PC-9 (cell line): ENCODE results near the gene C5orf58. TPM values are rescaled to one million over a fixed set of nuclear protein-coding genes. Genes with fewer than 3 reads are reported as not detected.
A peak's percentile ranks its signal among the peaks of the same experiment; 100 is the strongest.

ENCODE experiments used
- BruUV-seq: library from RNA; stranded (reverse); fragments of 400-500 nt; replicated peaks from 2 replicates; lab custom pipeline; 2021; lab: Mats Ljungman, UMichigan
- CTCF ChIA-PET: fragments of 300-600 bp; sonication (Branson Sonifier 250); formaldehyde crosslinking; loops from one replicate; lab custom pipeline; 2022; ENCODE audit warnings: antibody characterized with exemption; lab: Charles Lee
- POLR2A ChIA-PET: fragments of 300-600 bp; sonication (Branson Sonifier 250); formaldehyde crosslinking; loops from one replicate; lab custom pipeline; 2022; ENCODE audit warnings: antibody characterized with exemption; ENCODE audit not compliant: unreplicated experiment; lab: Charles Lee
- DNase-seq, 2 experiments: peaks; one replicate each; pipeline versions ENCODE4 v3.0.0 to v3.0.0-alpha.2; 2015 to 2022; ENCODE audit warnings: mixed read lengths in 1 of 2
- H2AFZ ChIP-seq: fragments of 200-600 bp; sonication (generic); 2 replicates; pipeline ENCODE4 v1.8.1; 2017; ENCODE audit warnings: antibody characterized with exemption
- H3F3A ChIP-seq: fragments of 200-600 bp; sonication (generic); 2 replicates; pipeline ENCODE4 v1.8.1; 2017; ENCODE audit warnings: antibody characterized with exemption, mild to moderate bottlenecking, low read depth; ENCODE audit not compliant: insufficient read depth
- H3K27ac ChIP-seq: fragments of 200-600 bp; sonication (generic); 2 replicates; pipeline ENCODE4 v1.6.1; 2016; ENCODE audit warnings: mixed run types
- H3K27me3 ChIP-seq: fragments of 200-600 bp; sonication (generic); 2 replicates; pipeline ENCODE4 v1.6.1; 2016; ENCODE audit warnings: low read depth, mixed run types; ENCODE audit not compliant: insufficient read depth
- H3K36me3 ChIP-seq: fragments of 200-600 bp; sonication (generic); 2 replicates; pipeline ENCODE4 v1.6.1; 2016; ENCODE audit warnings: low read depth, mixed run types
- H3K4me1 ChIP-seq: fragments of 200-600 bp; sonication (generic); replicated peaks from 2 replicates; pipeline ENCODE4 v1.6.1; 2016; ENCODE audit warnings: mixed run types; ENCODE audit not compliant: insufficient read depth
- H3K4me2 ChIP-seq: fragments of 200-600 bp; sonication (generic); 2 replicates; pipeline ENCODE4 v1.6.1; 2017; ENCODE audit warnings: mixed run types
- H3K4me3 ChIP-seq: fragments of 200-600 bp; sonication (generic); 2 replicates; pipeline ENCODE4 v1.6.1; 2016; ENCODE audit warnings: mixed run types
- H3K79me2 ChIP-seq: fragments of 200-600 bp; sonication (generic); 2 replicates; pipeline ENCODE4 v1.6.1; 2017; ENCODE audit warnings: low read depth, mixed run types
- H3K9me2 ChIP-seq: fragments of 200-600 bp; sonication (generic); 2 replicates; pipeline ENCODE4 v1.8.1; 2017; ENCODE audit warnings: mild to moderate bottlenecking; ENCODE audit not compliant: insufficient read depth
- H3K9me3 ChIP-seq: fragments of 200-600 bp; sonication (generic); 2 replicates; pipeline ENCODE4 v1.8.1; 2016; ENCODE audit warnings: low read depth; ENCODE audit not compliant: insufficient read depth
- H4K20me1 ChIP-seq: fragments of 200-600 bp; sonication (generic); 2 replicates; pipeline ENCODE4 v1.8.1; 2017; ENCODE audit not compliant: insufficient read depth
- CTCF ChIP-seq: fragments of 200-600 bp; sonication (generic); conservative IDR thresholded peaks from 2 replicates; pipeline ENCODE4 v1.6.1; 2017; ENCODE audit warnings: mixed run types, antibody characterized with exemption, mild to moderate bottlenecking, moderate library complexity
- EZH2 ChIP-seq: fragments of 200-600 bp; sonication (generic); IDR thresholded peaks from 2 replicates; pipeline ENCODE4 v1.8.0; 2017; ENCODE audit warnings: antibody characterized with exemption, low read depth
- intact Hi-C: fragments of 100-400 bp; cut with micrococcal nuclease; formaldehyde crosslinking; loops from one replicate; pipeline ENCODE4 v1.10.0; 2022; ENCODE audit not compliant: unreplicated experiment
- total RNA-seq: library from RNA; stranded (reverse); gene quantifications from 2 replicates; pipeline ENCODE4 v1.2.3, GENCODE V29; 2021

C5orf58 gene
- total RNA-seq, 1 experiment from 2014 or later = not detected

GRCh38 chr5:170201311-170201710 is 31.5 kb upstream of the C5orf58 start:
- Histone ChIP-seq H2AFZ (0 out of 2 replicates have a peak overlapping the region, but pooled peaks have one; percentile 12), H3K4me1 (peaks cover 13% of the 10 kb centered on the region), H3F3A (peaks cover 4% of the 10 kb centered on the region; the same call in 1 of the 2 replicates), H3K4me3 (no peak overlapping the region), H3K36me3 (no peaks in the 10 kb centered on the region), H4K20me1 (no peaks in the 10 kb centered on the region), H3K27ac (0 out of 2 replicates have a peak overlapping the region, but pooled peaks have one; percentile 9), H3K79me2 (no peaks in the 10 kb centered on the region), H3K27me3 (no peaks in the 10 kb centered on the region), H3K9me3 (peaks cover 4% of the 10 kb centered on the region; the same call in 1 of the 2 replicates), H3K9me2 (no peaks in the 10 kb centered on the region), H3K4me2 (0 out of 2 replicates have a peak overlapping the region, but pooled peaks have one; percentile 14)
- no TSS peak for BruUV-seq
- DNase-seq = no peak
- intact Hi-C loops = no loop called here
- TF ChIP-seq EZH2 (no peak), CTCF (no peak)
- ChIA-PET CTCF (no interaction called here), POLR2A (no interaction called here)

GRCh38 chr5:170202117-170202516 is 30.7 kb upstream of the C5orf58 start:
- H3K9me2 ChIP-seq = no peaks in the 10 kb centered on the region
- H3K27ac ChIP-seq = no peak overlapping the region
- H2AFZ ChIP-seq = no peak overlapping the region
- intact Hi-C loops = no loop called here
- DNase-seq = no peak
- no peaks in the 10 kb centered on the region for H3K36me3 ChIP-seq
- peaks cover 4% of the 10 kb centered on the region; the same call in 1 of the 2 replicates for H3F3A ChIP-seq
- TF ChIP-seq EZH2 (no peak), CTCF (no peak)
- H3K4me3 ChIP-seq = no peak overlapping the region
- ChIA-PET CTCF (no interaction called here), POLR2A (no interaction called here)
- H4K20me1 ChIP-seq = no peaks in the 10 kb centered on the region
- no peaks in the 10 kb centered on the region for H3K79me2 ChIP-seq
- no TSS peak for BruUV-seq
- peaks cover 13% of the 10 kb centered on the region for H3K4me1 ChIP-seq
- peaks cover 4% of the 10 kb centered on the region; the same call in 1 of the 2 replicates for H3K9me3 ChIP-seq
- no peaks in the 10 kb centered on the region for H3K27me3 ChIP-seq
- H3K4me2 ChIP-seq = no peak overlapping the region

- Histone ChIP-seq H3K9me2 (no peaks in the 10 kb centered on the region), H3F3A (peaks cover 4% of the 10 kb centered on the region; the same call in 1 of the 2 replicates), H3K36me3 (no peaks in the 10 kb centered on the region), H3K27me3 (no peaks in the 10 kb centered on the region), H3K4me2 (no peak overlapping the region), H3K4me3 (no peak overlapping the region), H4K20me1 (no peaks in the 10 kb centered on the region), H3K4me1 (peaks cover 13% of the 10 kb centered on the region), H3K79me2 (no peaks in the 10 kb centered on the region), H3K9me3 (peaks cover 4% of the 10 kb centered on the region; the same call in 1 of the 2 replicates), H2AFZ (peak overlapping the region; percentile 24; the same call in 1 of the 2 replicates), H3K27ac (no peak overlapping the region)
- ChIA-PET CTCF (interaction anchor here (0.6 kb wide), 1 partner anchor 224 kb away, joined by 3 read pairs; no protein-coding TSS in a partner anchor), POLR2A (no interaction called here)
- intact Hi-C loops = no loop called here
- no peak for DNase-seq
- no TSS peak for BruUV-seq
- TF ChIP-seq CTCF (no peak), EZH2 (no peak)
Observed at GRCh38 chr5:170204202-170204601, 28.6 kb upstream of the C5orf58 start.
